Ovary (tissue), 3 donors: ENCODE data around the gene SFTPB.

ENCODE experiments used
- EP300 ChIP-seq: sonication (generic); formaldehyde crosslinking; IDR thresholded peaks from one replicate; pipeline ENCODE4 v1.6.1; 2017; ENCODE audit warnings: antibody characterized with exemption
- TF ChIP-seq, protein P1 (sequence below), 3 donors: fragments of 450-650 bp in 2 of 3; fragments of 200-600 bp in 1 of 3; IDR thresholded peaks; one replicate each; pipeline versions ENCODE4 v1.5.1 to v1.8.0; 2016 to 2022; ENCODE audit warnings: antibody characterized with exemption in 3 of 3, mild to moderate bottlenecking in 1 of 3
- donor health status: DM: no; HTN: no; CAD: no.

DNA sequence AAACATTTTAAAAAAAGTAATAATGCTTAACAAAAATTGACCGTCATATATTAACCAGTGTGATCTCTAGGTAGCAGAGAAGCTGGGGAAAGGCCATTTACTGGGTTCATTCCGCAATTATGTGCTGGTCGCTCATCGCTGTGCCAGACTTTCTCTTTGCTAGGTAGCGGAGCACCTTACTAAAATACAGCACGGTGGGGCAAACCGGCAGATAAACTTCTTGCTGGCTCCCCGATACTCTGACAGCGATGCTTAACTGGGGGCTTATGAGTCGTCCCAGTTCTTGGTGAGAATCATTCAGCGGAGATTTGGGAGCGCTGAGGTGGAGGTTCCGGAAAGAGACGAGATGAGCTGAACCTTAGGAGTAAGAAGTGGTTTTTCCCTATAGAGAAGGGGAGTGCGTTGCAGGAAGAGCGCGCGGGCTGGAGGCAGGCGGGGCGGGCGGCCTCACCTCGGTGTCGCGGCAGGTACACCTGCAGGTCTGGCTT, 56.7 kb downstream of the SFTPB start:
- TF ChIP-seq, protein P1, sequence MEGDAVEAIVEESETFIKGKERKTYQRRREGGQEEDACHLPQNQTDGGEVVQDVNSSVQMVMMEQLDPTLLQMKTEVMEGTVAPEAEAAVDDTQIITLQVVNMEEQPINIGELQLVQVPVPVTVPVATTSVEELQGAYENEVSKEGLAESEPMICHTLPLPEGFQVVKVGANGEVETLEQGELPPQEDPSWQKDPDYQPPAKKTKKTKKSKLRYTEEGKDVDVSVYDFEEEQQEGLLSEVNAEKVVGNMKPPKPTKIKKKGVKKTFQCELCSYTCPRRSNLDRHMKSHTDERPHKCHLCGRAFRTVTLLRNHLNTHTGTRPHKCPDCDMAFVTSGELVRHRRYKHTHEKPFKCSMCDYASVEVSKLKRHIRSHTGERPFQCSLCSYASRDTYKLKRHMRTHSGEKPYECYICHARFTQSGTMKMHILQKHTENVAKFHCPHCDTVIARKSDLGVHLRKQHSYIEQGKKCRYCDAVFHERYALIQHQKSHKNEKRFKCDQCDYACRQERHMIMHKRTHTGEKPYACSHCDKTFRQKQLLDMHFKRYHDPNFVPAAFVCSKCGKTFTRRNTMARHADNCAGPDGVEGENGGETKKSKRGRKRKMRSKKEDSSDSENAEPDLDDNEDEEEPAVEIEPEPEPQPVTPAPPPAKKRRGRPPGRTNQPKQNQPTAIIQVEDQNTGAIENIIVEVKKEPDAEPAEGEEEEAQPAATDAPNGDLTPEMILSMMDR (IDR thresholded peaks at IDR 0.05) = no peak
- no peak for TF ChIP-seq EP300
